Testis (tissue), 2 donors: Measurements from ENCODE around the gene AATK.

Experiments used
- POLR2A ChIP-seq: fragments of 450-650 bp; IDR thresholded peaks from one replicate; pipeline ENCODE4 v1.6.1; 2017; ENCODE audit warnings: antibody characterized with exemption, mild to moderate bottlenecking, moderate library complexity
- TF ChIP-seq, protein P1 (sequence below), 3 experiments: fragments of 450-650 bp in 2 of 3; fragments of 200-600 bp in 1 of 3; sonication (generic) in 1 of 3; IDR thresholded peaks; one replicate each; pipeline ENCODE4 v1.5.1; 2016 to 2019; ENCODE audit warnings: antibody characterized with exemption in 3 of 3, mild to moderate bottlenecking in 2 of 3, moderate library complexity in 1 of 3

- TF ChIP-seq, protein P1, sequence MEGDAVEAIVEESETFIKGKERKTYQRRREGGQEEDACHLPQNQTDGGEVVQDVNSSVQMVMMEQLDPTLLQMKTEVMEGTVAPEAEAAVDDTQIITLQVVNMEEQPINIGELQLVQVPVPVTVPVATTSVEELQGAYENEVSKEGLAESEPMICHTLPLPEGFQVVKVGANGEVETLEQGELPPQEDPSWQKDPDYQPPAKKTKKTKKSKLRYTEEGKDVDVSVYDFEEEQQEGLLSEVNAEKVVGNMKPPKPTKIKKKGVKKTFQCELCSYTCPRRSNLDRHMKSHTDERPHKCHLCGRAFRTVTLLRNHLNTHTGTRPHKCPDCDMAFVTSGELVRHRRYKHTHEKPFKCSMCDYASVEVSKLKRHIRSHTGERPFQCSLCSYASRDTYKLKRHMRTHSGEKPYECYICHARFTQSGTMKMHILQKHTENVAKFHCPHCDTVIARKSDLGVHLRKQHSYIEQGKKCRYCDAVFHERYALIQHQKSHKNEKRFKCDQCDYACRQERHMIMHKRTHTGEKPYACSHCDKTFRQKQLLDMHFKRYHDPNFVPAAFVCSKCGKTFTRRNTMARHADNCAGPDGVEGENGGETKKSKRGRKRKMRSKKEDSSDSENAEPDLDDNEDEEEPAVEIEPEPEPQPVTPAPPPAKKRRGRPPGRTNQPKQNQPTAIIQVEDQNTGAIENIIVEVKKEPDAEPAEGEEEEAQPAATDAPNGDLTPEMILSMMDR (IDR thresholded peaks at IDR 0.05), result no peak
- no peak for TF ChIP-seq POLR2A
Measured at GRCh38 chr17:81193051-81193410, 27.0 kb upstream of the AATK start.
